Astrocyte (in vitro differentiated cells and primary cell): ENCODE data around the gene KDM1B.

Experiments
- CTCF ChIP-seq: IDR thresholded peaks from 2 replicates; pipeline ENCODE4 v1.5.1; 2011; ENCODE audit warnings: low read depth, mild to moderate bottlenecking, inconsistent platforms, low read length, moderate library complexity; ENCODE audit not compliant: insufficient read depth
- EZH2 ChIP-seq: IDR thresholded peaks from 2 replicates; pipeline ENCODE4 v1.6.1; 2012; ENCODE audit warnings: mild to moderate bottlenecking, low read length, inconsistent platforms; ENCODE audit not compliant: insufficient read depth

DNA sequence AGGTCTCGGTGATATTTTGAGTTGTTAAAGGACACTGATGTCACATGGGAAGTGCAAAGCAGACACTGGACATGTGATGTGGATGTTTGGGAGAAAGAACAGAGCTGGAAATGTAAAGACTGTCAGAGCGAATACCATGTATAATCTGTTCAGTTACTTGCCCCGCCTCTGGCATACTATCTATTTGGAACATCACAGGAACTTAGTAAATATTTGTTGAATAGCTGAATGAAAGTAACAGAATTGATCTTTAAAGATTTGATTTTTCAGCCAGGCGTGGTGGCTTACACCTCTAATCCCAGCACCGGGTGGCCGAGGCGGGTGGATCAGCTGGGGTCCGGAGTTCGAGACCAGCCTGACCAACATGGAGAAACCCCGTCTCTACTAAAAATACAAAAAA is 19.0 kb upstream of the KDM1B start:
- no peak for TF ChIP-seq CTCF
- no peak for TF ChIP-seq EZH2
